Right lobe of liver (tissue), 6 donors: Measurements from ENCODE around the gene IBA57. TPM values are rescaled to one million over a fixed set of nuclear protein-coding genes. Genes with fewer than 3 reads are reported as not detected.

Source experiments
- ATAC-seq, 4 donors: fragments of 200-7000 bp; cut with Tn5 transposase; one replicate each; pipeline ENCODE4 v1.9.1; 2020; ENCODE audit warnings: mild to moderate bottlenecking in 4 of 4, moderate library complexity in 4 of 4
- DNase-seq, 3 donors: peaks; one replicate each; pipeline ENCODE4 v3.0.0-alpha.2; 2020
- H3K27ac ChIP-seq, 3 donors: fragments of 200-600 bp; one replicate each; pipeline ENCODE4 v1.8.0; 2022
- H3K27me3 ChIP-seq, 2 donors: fragments of 200-600 bp; one replicate each; pipeline ENCODE4 v1.8.0; 2022
- H3K36me3 ChIP-seq, 4 donors: fragments of 200-600 bp; sonication (generic) in 1 of 4; one replicate each; pipeline versions ENCODE4 v1.5.1 to v1.8.0; 2017 to 2022; ENCODE audit warnings: control low read depth in 1 of 4
- H3K4me1 ChIP-seq, 4 donors: fragments of 200-600 bp; sonication (generic) in 1 of 4; one replicate each; pipeline versions ENCODE4 v1.5.1 to v1.8.0; 2017 to 2022; ENCODE audit warnings: control low read depth in 1 of 4
- H3K4me3 ChIP-seq, 3 donors: fragments of 200-600 bp; one replicate each; pipeline ENCODE4 v1.8.0; 2022
- H3K9me3 ChIP-seq, 4 donors: fragments of 200-600 bp; sonication (generic) in 1 of 4; one replicate each; pipeline versions ENCODE4 v1.5.1 to v1.8.0; 2017 to 2022; ENCODE audit warnings: control low read depth in 1 of 4
- POLR2A ChIP-seq: fragments of 450-650 bp; IDR thresholded peaks from one replicate; pipeline ENCODE4 v1.6.1; 2017; ENCODE audit warnings: antibody characterized with exemption, mild to moderate bottlenecking
- WGBS: methylation state at CpG from one replicate; pipeline ENCODE4 v1.1.6; 2018; ENCODE audit warnings: low coverage, low lambda C conversion rate; ENCODE audit not compliant: insufficient coverage; ENCODE audit errors: missing lambda C conversion rate; 5-methylcytosine and 5-hydroxymethylcytosine counted together
- intact Hi-C, 2 donors: fragments of 100-400 bp; cut with DNase I; formaldehyde crosslinking; loops; one replicate each; pipeline versions ENCODE4 v1.11.2 to v1.14.1; 2022
- small RNA-seq, 2 experiments: library from RNA; depleted of rRNA; stranded (forward); fragments of <200 nt; gene quantifications; one replicate each; pipeline ENCODE3, GENCODE V24; 2016
- total RNA-seq, 6 experiments: library from RNA; depleted of rRNA in 2 of 6; stranded (reverse); fragments of >200 nt in 2 of 6; fragmentation: NEBNext Ultra II Directional in 3 of 6; extraction: Animal tissue kit (Norgen Biotek cat#: 25700) in 3 of 6; gene quantifications; one replicate each; pipeline versions ENCODE4 v1.1.0 to v1.2.4, GENCODE V29; 2016 to 2023
- TF ChIP-seq, protein P1 (sequence below), 4 donors: fragments of 200-600 bp in 3 of 4; fragments of 450-650 bp in 1 of 4; IDR thresholded peaks; one replicate each; pipeline versions ENCODE4 v1.5.1 to v1.8.0; 2016 to 2022; ENCODE audit warnings: antibody characterized with exemption in 4 of 4, mild to moderate bottlenecking in 2 of 4
- donor health status: DM: no; HTN: yes; CAD: no.
- donor health status: DM: no; HTN: no; CAD: no.
- donor health status: DM: no; HTN: no; CAD: no.
- donor health status: DM: no; HTN: yes; CAD: no.
- donor health status: DM: no; HTN: yes; CAD: no.

Gene IBA57
- total RNA-seq, 6 experiments from 2014 or later = 5.1 to 8.0 (median 6.1) TPM

- intact Hi-C loops = no loop called here
- TF ChIP-seq, protein P1, sequence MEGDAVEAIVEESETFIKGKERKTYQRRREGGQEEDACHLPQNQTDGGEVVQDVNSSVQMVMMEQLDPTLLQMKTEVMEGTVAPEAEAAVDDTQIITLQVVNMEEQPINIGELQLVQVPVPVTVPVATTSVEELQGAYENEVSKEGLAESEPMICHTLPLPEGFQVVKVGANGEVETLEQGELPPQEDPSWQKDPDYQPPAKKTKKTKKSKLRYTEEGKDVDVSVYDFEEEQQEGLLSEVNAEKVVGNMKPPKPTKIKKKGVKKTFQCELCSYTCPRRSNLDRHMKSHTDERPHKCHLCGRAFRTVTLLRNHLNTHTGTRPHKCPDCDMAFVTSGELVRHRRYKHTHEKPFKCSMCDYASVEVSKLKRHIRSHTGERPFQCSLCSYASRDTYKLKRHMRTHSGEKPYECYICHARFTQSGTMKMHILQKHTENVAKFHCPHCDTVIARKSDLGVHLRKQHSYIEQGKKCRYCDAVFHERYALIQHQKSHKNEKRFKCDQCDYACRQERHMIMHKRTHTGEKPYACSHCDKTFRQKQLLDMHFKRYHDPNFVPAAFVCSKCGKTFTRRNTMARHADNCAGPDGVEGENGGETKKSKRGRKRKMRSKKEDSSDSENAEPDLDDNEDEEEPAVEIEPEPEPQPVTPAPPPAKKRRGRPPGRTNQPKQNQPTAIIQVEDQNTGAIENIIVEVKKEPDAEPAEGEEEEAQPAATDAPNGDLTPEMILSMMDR (IDR thresholded peaks at IDR 0.05) = no peak
- no peak for TF ChIP-seq POLR2A
- no peak overlapping the region for H3K27ac ChIP-seq
- no peaks in the 10 kb centered on the region for H3K9me3 ChIP-seq
- H3K4me1 ChIP-seq = no peaks in the 10 kb centered on the region
- H3K27me3 ChIP-seq = no peaks in the 10 kb centered on the region
- H3K4me3 ChIP-seq = no peak overlapping the region
- no peak for ATAC-seq
- no peak for DNase-seq
- WGBS = 60% methylated on average over 5 of the region's 5 CpGs
- no peaks in the 10 kb centered on the region for H3K36me3 ChIP-seq
These were observed 63.0 kb downstream of the IBA57 start for GRCh38 chr1:228228601-228229074.

GRCh38 chr1:228231189-228231588 is 65.6 kb downstream of the IBA57 start:
- no peaks in the 10 kb centered on the region for H3K9me3 ChIP-seq
- no peak overlapping the region for H3K4me3 ChIP-seq
- H3K27me3 ChIP-seq = no peaks in the 10 kb centered on the region
- TF ChIP-seq, protein P1 (IDR thresholded peaks at IDR 0.05) = no peak
- no peak for TF ChIP-seq POLR2A
- 78% methylated on average over 2 of the region's 2 CpGs for WGBS
- no peak overlapping the region for H3K27ac ChIP-seq
- DNase-seq = no peak
- no peaks in the 10 kb centered on the region for H3K36me3 ChIP-seq
- intact Hi-C loops = no loop called here
- H3K4me1 ChIP-seq = no peaks in the 10 kb centered on the region
- no peak for ATAC-seq

Small RNAs within 50 kb of the gene (small RNA-seq; reads per million reads assigned to genes)
- 0 reads per million in 2 experiments for gene AL359510.1

Other genes with a start within 250 kb of the IBA57 start
- gene WNT9A, start 217.9 kb upstream of the IBA57 start, total RNA-seq = under 1 TPM in 5 of 6 experiments, not detected in 1; 0.09 to 0.19 (median 0.10) TPM
- not detected for gene WNT3A, start 158.8 kb upstream of the IBA57 start, total RNA-seq
- gene ARF1, start 83.1 kb upstream of the IBA57 start, total RNA-seq = 100 to 1,000 TPM; 143 to 261 (median 193) TPM
- gene C1orf35, start 62.5 kb upstream of the IBA57 start, total RNA-seq = 1 to 10 TPM; 3.4 to 6.3 (median 5.2) TPM
- 10 to 100 TPM; 24.2 to 75.9 (median 38.0) TPM for gene MRPL55, start 56.5 kb upstream of the IBA57 start, total RNA-seq
- 100 to 1,000 TPM in 4 of 6 experiments, 10 to 100 TPM in 2; 78.0 to 235 (median 108) TPM for gene GUK1, start 25.5 kb upstream of the IBA57 start, total RNA-seq
- gene GJC2, start 15.9 kb upstream of the IBA57 start, total RNA-seq = under 1 TPM in 5 of 6 experiments, not detected in 1; 0.12 to 0.44 (median 0.16) TPM
- 1 to 10 TPM in 5 of 6 experiments, under 1 TPM in 1; 0.43 to 3.5 (median 2.0) TPM for gene OBSCN, start 42.2 kb downstream of the IBA57 start, total RNA-seq
- gene TRIM11, start 241.0 kb downstream of the IBA57 start, total RNA-seq = 1 to 10 TPM; 5.2 to 8.3 (median 7.1) TPM